ENCODE measurements around the gene TMEM239.

DNA sequence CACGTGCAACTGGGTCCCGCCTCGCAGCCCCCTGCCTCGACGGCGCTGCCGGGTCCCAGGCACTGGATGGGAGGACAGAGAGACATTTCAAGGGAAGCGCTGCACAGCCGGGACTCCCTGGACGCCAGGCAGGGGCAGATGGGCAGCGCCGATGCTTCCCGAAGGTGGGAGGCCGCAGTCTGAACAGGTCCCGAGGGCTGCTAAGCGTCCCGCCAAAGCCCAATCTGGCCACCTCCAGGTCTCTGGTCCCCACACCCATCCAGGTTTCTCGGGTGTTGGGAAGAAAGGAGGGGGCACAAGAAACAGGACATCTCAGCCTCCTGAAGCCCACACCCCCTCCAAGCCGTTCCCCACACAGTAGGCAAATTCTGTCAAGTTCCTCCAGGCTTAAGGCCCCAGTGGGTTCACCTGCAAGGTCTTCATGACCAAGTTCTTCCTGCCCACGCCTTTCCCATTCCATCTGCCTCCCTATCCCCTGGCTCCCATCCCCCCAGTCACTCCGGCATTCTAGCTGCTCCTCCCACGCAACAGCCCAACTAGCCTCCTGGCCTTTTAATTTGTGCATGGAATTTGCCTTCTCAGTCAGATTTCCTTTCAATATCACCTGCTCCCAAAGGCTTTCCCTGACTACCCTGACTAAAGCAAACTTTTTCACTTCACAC lies 10.3 kb upstream of the TMEM239 start:
- TF ChIP-seq EZH2 (IDR thresholded peaks at IDR 0.05; ENCODE audit: low read length) = peak; percentile 60
- no peak for TF ChIP-seq CTCF (optimal IDR thresholded peaks at IDR 0.05 in 1 of 3, IDR thresholded peaks at IDR 0.05 in 1 of 3, conservative IDR thresholded peaks at IDR 0.05 in 1 of 3; ENCODE audit: extremely low read depth in 1 of 3, insufficient read depth in 2 of 3, low read length in 3 of 3)

All from keratinocyte (primary cell).